Measurements from ENCODE around the gene B4GALT2. TPM values are rescaled to one million over a fixed set of nuclear protein-coding genes. Genes with fewer than 3 reads are reported as not detected.

The B4GALT2 gene
- total and polyA plus RNA-seq, 9 of the 15 experiments (the other 6 are each of a cell fraction or from before 2014, with no cell fraction given), result 1.3 to 86.8 (median 43.8) TPM

GRCh38 chr1:44029911-44030604, 51.0 kb downstream of the B4GALT2 start (continued):
- TF ChIP-seq ZNF318 (IDR thresholded peaks at IDR 0.05; ENCODE audit: borderline replicate concordance in 1 of 2, low read depth in 1 of 2) (no peak), GTF2A2 (tag; IDR thresholded peaks at IDR 0.05) (no peak), ZC3H11A (IDR thresholded peaks at IDR 0.05; ENCODE audit: low read depth, low read length) (no peak), PCBP1 (IDR thresholded peaks at IDR 0.05; ENCODE audit: low read depth, low read length, poor library complexity, severe bottlenecking) (peak; percentile 94), ZBTB17 (CRISPR knock-in tag; IDR thresholded peaks at IDR 0.05) (no peak), NCOA6 (IDR thresholded peaks at IDR 0.05) (no peak), NR2F6 (CRISPR knock-in tag; IDR thresholded peaks at IDR 0.05) (no peak), CREB3 (tag; conservative IDR thresholded peaks at IDR 0.05; ENCODE audit: low read depth) (no peak), SP1 (CRISPR knock-in tag; IDR thresholded peaks at IDR 0.05) (peak; percentile 83), GATAD2A (IDR thresholded peaks at IDR 0.05) (no peak), NR0B1 (IDR thresholded peaks at IDR 0.05; ENCODE audit: partially characterized antibody) (no peak), KAT8 (IDR thresholded peaks at IDR 0.05; ENCODE audit: low read depth) (no peak), TSC22D4 (tag; IDR thresholded peaks at IDR 0.05) (no peak), RFX1 (IDR thresholded peaks at IDR 0.05) (no peak), IRF1 (CRISPR knock-in tag; IDR thresholded peaks at IDR 0.05; ENCODE audit: borderline replicate concordance) (no peak), PRMT5 (CRISPR knock-in tag; IDR thresholded peaks at IDR 0.05) (no peak), PHTF2 (CRISPR knock-in tag; IDR thresholded peaks at IDR 0.05) (no peak), ZNF121 (CRISPR knock-in tag; conservative IDR thresholded peaks at IDR 0.05) (no peak), ZEB2 (IDR thresholded peaks at IDR 0.05) (peak; percentile 35; the same call in 1 of the 2 replicates)

Data from K562 (cell line).